Measurements from ENCODE around the gene GLRX2. TPM values are rescaled to one million over a fixed set of nuclear protein-coding genes. Genes with fewer than 3 reads are reported as not detected.

GLRX2 gene
- total and polyA plus RNA-seq, 3 donors from 2014 or later: 21.2 to 70.1 (median 47.6) TPM

GRCh38 chr1:193069748-193070385, 35.3 kb downstream of the GLRX2 start:
- Histone ChIP-seq H3K27ac (no peak overlapping the region), H3K9me3 (no peaks in the 10 kb centered on the region), H3K36me3 (ENCODE audit: low read depth, missing control alignments) (no peaks in the 10 kb centered on the region), H3K27me3 (no peaks in the 10 kb centered on the region), H3K4me1 (no peaks in the 10 kb centered on the region), H3K4me3 (no peak overlapping the region)
- intact Hi-C loops (cut with DNase I; ENCODE audit: low total_unique reads): no loop called here
- TF ChIP-seq POLR2A (IDR thresholded peaks at IDR 0.05): no peak
- no peak for TF ChIP-seq CTCF (IDR thresholded peaks at IDR 0.05)
- DNase-seq: no peak
- WGBS, 2 donors: 80 to 87% methylated on average over 4 of the region's 4 CpGs

GRCh38 chr1:193068013-193068412, 37.2 kb downstream of the GLRX2 start:
- no peak for TF ChIP-seq POLR2A (IDR thresholded peaks at IDR 0.05)
- Histone ChIP-seq H3K27ac (no peak overlapping the region), H3K9me3 (no peaks in the 10 kb centered on the region), H3K36me3 (ENCODE audit: low read depth, missing control alignments) (no peaks in the 10 kb centered on the region), H3K4me3 (no peak overlapping the region), H3K4me1 (no peaks in the 10 kb centered on the region), H3K27me3 (no peaks in the 10 kb centered on the region)
- intact Hi-C loops (cut with DNase I; ENCODE audit: low total_unique reads): no loop called here
- DNase-seq: no peak

DNA sequence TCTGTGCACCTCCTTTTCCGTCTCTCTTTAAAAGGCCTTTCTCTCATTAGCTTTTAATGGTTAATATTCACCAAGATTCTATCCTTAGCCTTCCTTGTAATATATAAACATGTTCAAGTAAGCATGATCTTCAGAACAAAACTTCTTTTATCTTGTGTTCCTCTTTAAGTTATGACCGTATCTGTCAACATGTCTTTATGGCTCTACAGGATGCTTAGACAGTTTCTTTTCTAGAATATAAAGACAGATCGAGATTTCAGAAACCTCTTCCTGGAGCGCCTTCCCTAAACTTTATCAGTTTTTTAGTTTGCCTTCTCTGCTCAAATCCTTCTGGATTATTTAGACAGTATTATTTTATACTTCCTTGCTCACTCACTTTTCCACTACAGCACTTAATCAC, 38.6 kb downstream of the GLRX2 start:
- H3K4me1 ChIP-seq: no peaks in the 10 kb centered on the region
- no peaks in the 10 kb centered on the region for H3K9me3 ChIP-seq
- no peak overlapping the region for H3K4me3 ChIP-seq
- 89 to 92% methylated on average over 4 of the region's 4 CpGs for WGBS, 2 donors
- TF ChIP-seq POLR2A (IDR thresholded peaks at IDR 0.05): no peak
- no peak for TF ChIP-seq CTCF (IDR thresholded peaks at IDR 0.05)
- no peak overlapping the region for H3K27ac ChIP-seq
- H3K36me3 ChIP-seq (ENCODE audit: low read depth, missing control alignments): no peaks in the 10 kb centered on the region
- intact Hi-C loops (cut with DNase I; ENCODE audit: low total_unique reads): no loop called here
- H3K27me3 ChIP-seq: no peaks in the 10 kb centered on the region
- no peak for DNase-seq

DNA sequence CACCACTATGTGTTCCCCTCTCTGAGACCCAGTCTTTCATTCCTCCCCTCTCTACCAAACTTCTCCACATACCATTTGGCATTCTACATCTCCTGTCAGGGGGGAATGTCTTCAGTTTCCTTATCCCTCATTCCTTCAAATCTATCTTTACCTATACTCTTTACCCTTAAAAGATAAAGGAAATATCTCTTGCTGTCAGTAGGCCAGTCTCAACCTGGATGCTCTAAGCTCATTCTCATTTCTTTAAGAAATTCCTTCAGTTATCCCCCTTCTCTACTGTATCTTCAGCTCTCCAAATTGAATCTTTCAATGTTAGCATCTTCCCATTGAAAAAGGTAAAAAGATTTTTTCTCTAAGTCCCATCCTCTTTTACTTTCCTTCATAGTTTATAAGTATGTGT, 39.3 kb downstream of the GLRX2 start:
- no peaks in the 10 kb centered on the region for H3K27me3 ChIP-seq
- peaks cover 6% of the 10 kb centered on the region for H3K4me1 ChIP-seq
- no peak overlapping the region for H3K27ac ChIP-seq
- intact Hi-C loops (cut with DNase I; ENCODE audit: low total_unique reads): no loop called here
- TF ChIP-seq POLR2A (IDR thresholded peaks at IDR 0.05): no peak
- no peak for TF ChIP-seq CTCF (IDR thresholded peaks at IDR 0.05)
- no peaks in the 10 kb centered on the region for H3K36me3 ChIP-seq (ENCODE audit: low read depth, missing control alignments)
- no peaks in the 10 kb centered on the region for H3K9me3 ChIP-seq
- no peak overlapping the region for H3K4me3 ChIP-seq
- DNase-seq: no peak

DNA sequence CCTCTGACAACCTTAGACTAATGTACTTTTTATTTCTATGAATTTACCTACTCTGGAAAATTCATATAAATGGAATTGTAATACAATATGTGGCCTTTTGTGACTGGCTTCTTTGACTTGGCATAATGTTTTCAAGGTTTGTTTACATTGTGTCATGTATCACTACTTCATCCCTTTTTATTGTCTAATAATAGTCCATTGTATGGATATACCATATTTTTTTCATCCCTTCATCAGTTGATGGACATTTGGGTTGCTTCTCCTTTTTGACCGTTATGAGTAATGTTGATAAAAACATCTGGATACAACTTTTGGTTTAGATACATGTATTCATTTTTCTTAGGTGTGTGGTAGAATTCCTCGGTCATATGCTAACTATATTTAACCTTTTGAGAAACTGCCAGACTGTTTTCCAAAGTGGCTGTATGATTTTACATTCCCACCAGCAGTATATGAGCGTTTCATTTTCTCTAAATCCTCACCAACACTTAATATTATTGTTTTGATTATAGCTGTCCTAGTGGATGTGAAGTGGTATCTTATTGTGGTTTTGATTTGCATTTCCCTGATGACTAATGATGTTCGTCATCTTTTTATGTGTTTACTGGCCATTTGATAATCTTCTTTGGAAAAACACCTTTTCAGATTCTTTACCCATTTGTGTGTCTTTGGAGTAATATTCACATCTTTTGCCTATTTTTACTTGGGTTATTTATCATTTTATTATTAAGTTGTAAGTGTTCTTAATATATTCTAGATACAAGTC, 42.3 kb downstream of the GLRX2 start:
- Histone ChIP-seq H3K36me3 (ENCODE audit: low read depth, missing control alignments) (no peaks in the 10 kb centered on the region), H3K4me3 (no peak overlapping the region), H3K27ac (no peak overlapping the region), H3K4me1 (peaks cover 14% of the 10 kb centered on the region), H3K9me3 (no peaks in the 10 kb centered on the region), H3K27me3 (no peaks in the 10 kb centered on the region)
- intact Hi-C loops (cut with DNase I; ENCODE audit: low total_unique reads): no loop called here
- TF ChIP-seq CTCF (IDR thresholded peaks at IDR 0.05): no peak
- TF ChIP-seq POLR2A (IDR thresholded peaks at IDR 0.05): no peak
- DNase-seq: no peak
- 84 to 92% methylated on average over 4 of the region's 4 CpGs for WGBS, 2 donors

Measured in testis (tissue), 3 donors.